ENCODE measurements around the gene SH3GL1.

Gene SH3GL1

DNA sequence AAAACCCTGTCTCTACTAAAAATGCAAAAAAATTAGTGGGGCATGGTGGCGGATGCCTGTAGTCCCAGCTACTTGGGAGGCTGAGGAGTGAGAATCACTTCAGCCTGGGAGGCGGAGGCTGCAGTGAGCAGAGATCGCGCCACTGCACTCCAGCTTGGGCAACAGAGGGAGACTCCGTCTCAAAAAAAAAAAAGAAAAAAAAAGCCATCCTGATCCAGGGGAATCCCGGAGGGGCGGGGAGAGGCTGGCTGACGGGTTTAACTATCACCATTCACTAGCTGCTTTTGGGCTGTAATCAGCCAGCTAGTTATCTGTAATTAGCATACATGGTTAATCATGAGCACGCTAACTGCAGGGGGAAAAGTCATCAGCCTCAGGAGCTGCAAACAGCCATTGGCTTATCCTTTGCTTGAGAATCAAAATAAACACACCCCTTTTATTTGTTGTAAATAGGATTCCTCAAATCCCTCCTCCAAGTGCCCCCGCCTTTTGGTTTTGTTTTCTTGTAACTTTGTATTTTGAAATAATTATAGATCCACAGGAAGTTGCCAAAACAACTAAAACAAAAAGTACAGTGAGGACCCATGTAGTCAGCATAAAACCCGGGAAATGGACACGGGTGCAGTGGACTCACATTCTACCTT is 86.4 kb downstream of the SH3GL1 start:
- DNase-seq (ENCODE audit: low spot score) = no peak

Measured in kidney tubule cell (primary cell).